ENCODE data around the gene PRKCA.

The PRKCA gene

GRCh38 chr17:66748578-66748977 lies 446.2 kb downstream of the PRKCA start:
- H3K4me3 ChIP-seq (ENCODE audit: low read length, poor library complexity, severe bottlenecking), result no peak overlapping the region
- H3K79me2 ChIP-seq (ENCODE audit: insufficient read depth, low read length), result no peaks in the 10 kb centered on the region
- no peaks in the 10 kb centered on the region for H3K4me1 ChIP-seq (ENCODE audit: insufficient read depth, low read length, poor library complexity, severe bottlenecking)
- H3F3A ChIP-seq (ENCODE audit: low read depth), result no peaks in the 10 kb centered on the region
- H3K36me3 ChIP-seq (ENCODE audit: insufficient read depth, low read length), result no peaks in the 10 kb centered on the region
- H3K9me3 ChIP-seq (ENCODE audit: insufficient read depth, low read depth, low read length), result no peaks in the 10 kb centered on the region
- TF ChIP-seq CTCF (conservative IDR thresholded peaks at IDR 0.05; ENCODE audit: low read length) (no peak), EZH2phosphoT487 (IDR thresholded peaks at IDR 0.05; ENCODE audit: borderline replicate concordance) (no peak)
- no peaks in the 10 kb centered on the region for H3K9me2 ChIP-seq (replicated peaks; ENCODE audit: low read depth, low read length)
- H3K9ac ChIP-seq (ENCODE audit: low read depth, low read length, poor library complexity, severe bottlenecking), result no peak overlapping the region
- no peaks in the 10 kb centered on the region for H3K27me3 ChIP-seq (ENCODE audit: insufficient read depth, low read length, poor library complexity, severe bottlenecking)
- no peak overlapping the region for H3K4me2 ChIP-seq (ENCODE audit: low read depth, low read length, poor library complexity, severe bottlenecking)
- no peaks in the 10 kb centered on the region for H4K20me1 ChIP-seq (ENCODE audit: insufficient read depth, low read length, poor library complexity, severe bottlenecking)
- no peak overlapping the region for H2AFZ ChIP-seq (ENCODE audit: low read length)

GRCh38 chr17:66749217-66749832 lies 446.9 kb downstream of the PRKCA start:
- TF ChIP-seq CTCF (conservative IDR thresholded peaks at IDR 0.05; ENCODE audit: low read length), result no peak
- Histone ChIP-seq H3K79me2 (ENCODE audit: insufficient read depth, low read length) (no peaks in the 10 kb centered on the region), H3F3A (ENCODE audit: low read depth) (no peaks in the 10 kb centered on the region), H3K9me2 (replicated peaks; ENCODE audit: low read depth, low read length) (no peaks in the 10 kb centered on the region), H3K4me1 (ENCODE audit: insufficient read depth, low read length, poor library complexity, severe bottlenecking) (no peaks in the 10 kb centered on the region), H3K9me3 (ENCODE audit: insufficient read depth, low read depth, low read length) (no peaks in the 10 kb centered on the region), H2AFZ (ENCODE audit: low read length) (no peak overlapping the region), H4K20me1 (ENCODE audit: insufficient read depth, low read length, poor library complexity, severe bottlenecking) (no peaks in the 10 kb centered on the region), H3K4me2 (ENCODE audit: low read depth, low read length, poor library complexity, severe bottlenecking) (no peak overlapping the region), H3K9ac (ENCODE audit: low read depth, low read length, poor library complexity, severe bottlenecking) (no peak overlapping the region), H3K4me3 (ENCODE audit: low read length, poor library complexity, severe bottlenecking) (no peak overlapping the region), H3K27me3 (ENCODE audit: insufficient read depth, low read length, poor library complexity, severe bottlenecking) (no peaks in the 10 kb centered on the region), H3K36me3 (ENCODE audit: insufficient read depth, low read length) (no peaks in the 10 kb centered on the region)

- H3K4me1 ChIP-seq (ENCODE audit: insufficient read depth, low read length, poor library complexity, severe bottlenecking), result no peaks in the 10 kb centered on the region
- H2AFZ ChIP-seq (ENCODE audit: low read length), result no peak overlapping the region
- H3K4me2 ChIP-seq (ENCODE audit: low read depth, low read length, poor library complexity, severe bottlenecking), result no peak overlapping the region
Observed at GRCh38 chr17:66750116-66750515, 447.7 kb downstream of the PRKCA start.

More at GRCh38 chr17:66750116-66750515, 447.7 kb downstream of the PRKCA start:
- no peaks in the 10 kb centered on the region for H3K79me2 ChIP-seq (ENCODE audit: insufficient read depth, low read length)
- no peaks in the 10 kb centered on the region for H3K9me2 ChIP-seq (replicated peaks; ENCODE audit: low read depth, low read length)
- H4K20me1 ChIP-seq (ENCODE audit: insufficient read depth, low read length, poor library complexity, severe bottlenecking), result no peaks in the 10 kb centered on the region
- no peak overlapping the region for H3K4me3 ChIP-seq (ENCODE audit: low read length, poor library complexity, severe bottlenecking)
- no peaks in the 10 kb centered on the region for H3K27me3 ChIP-seq (ENCODE audit: insufficient read depth, low read length, poor library complexity, severe bottlenecking)
- TF ChIP-seq CTCF (conservative IDR thresholded peaks at IDR 0.05; ENCODE audit: low read length) (no peak), EZH2phosphoT487 (IDR thresholded peaks at IDR 0.05; ENCODE audit: borderline replicate concordance) (no peak)
- H3K9me3 ChIP-seq (ENCODE audit: insufficient read depth, low read depth, low read length), result no peaks in the 10 kb centered on the region
- H3F3A ChIP-seq (ENCODE audit: low read depth), result no peaks in the 10 kb centered on the region
- no peak overlapping the region for H3K9ac ChIP-seq (ENCODE audit: low read depth, low read length, poor library complexity, severe bottlenecking)
- no peaks in the 10 kb centered on the region for H3K36me3 ChIP-seq (ENCODE audit: insufficient read depth, low read length)
